ENCODE data around the gene AP1AR.

Gene AP1AR

DNA sequence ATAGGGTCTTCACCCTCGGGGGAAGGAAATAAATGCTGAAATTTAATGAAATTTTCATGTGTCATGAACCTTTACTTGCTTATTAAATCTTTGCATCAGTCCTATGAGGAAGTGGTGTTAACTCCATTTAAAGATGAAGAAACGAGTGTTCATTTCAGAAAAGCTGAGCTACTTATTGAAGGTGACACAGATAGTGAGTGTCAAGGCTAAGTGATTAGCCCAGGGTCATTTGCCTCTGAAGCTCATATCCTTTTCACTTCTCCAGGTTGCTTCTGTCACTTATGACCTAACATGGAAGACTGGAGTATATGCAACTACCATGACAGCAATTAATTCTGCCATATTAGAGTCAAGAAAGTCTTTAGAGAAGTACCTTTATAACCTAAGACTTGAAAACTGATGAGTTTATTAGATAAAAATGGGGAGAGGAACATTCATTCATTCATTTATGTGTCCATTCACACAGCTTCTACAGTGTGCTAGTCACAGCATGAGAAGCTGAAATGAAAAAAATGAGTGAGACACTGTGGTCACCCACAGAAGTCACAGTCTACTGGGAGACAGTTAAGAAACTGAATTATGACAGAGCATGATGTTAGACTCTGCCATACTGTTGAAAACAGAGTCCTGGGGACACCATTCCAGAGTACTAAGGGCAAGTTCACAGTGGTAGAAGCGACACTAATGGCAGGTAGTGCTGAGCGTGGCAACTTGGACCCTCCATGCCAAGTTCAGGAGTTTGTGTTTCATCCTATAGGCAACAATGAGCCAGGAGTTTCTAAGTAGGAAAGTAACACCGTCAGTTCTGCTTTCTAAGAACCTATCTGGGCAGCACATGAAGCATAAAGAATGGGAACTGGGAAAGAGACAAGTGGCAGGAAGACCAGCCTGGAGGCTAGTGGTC lies 86.9 kb downstream of the AP1AR start:
- no peak for DNase-seq
